Breast epithelium (tissue), 4 donors: ENCODE results near the gene CMTM3. TPM values are rescaled to one million over a fixed set of nuclear protein-coding genes. Genes with fewer than 3 reads are reported as not detected.

Experiments used
- DNase-seq, 2 donors: peaks; one replicate each; pipeline ENCODE4 v3.0.0-alpha.2; 2019; ENCODE audit warnings: low spot score in 2 of 2
- H3K27ac ChIP-seq, 2 donors: fragments of 200-600 bp; sonication (generic) in 1 of 2; one replicate each; pipeline ENCODE4 v1.5.1; 2016 to 2019; ENCODE audit warnings: mild to moderate bottlenecking in 1 of 2
- H3K27me3 ChIP-seq, 2 donors: fragments of 200-600 bp; sonication (generic) in 1 of 2; one replicate each; pipeline versions ENCODE4 v1.5.1 to v1.6.0; 2017 to 2019; ENCODE audit warnings: control low read depth in 1 of 2, mild to moderate bottlenecking in 1 of 2
- H3K36me3 ChIP-seq: fragments of 200-600 bp; one replicate; pipeline ENCODE4 v1.5.1; 2019
- H3K4me1 ChIP-seq, 2 donors: fragments of 200-600 bp; sonication (generic); one replicate each; pipeline ENCODE4 v1.5.1; 2016 to 2019; ENCODE audit warnings: control low read depth in 1 of 2
- H3K4me3 ChIP-seq, 3 donors: fragments of 200-600 bp; sonication (generic); 1 replicate in 2 of 3; 2 replicates in 1 of 3; pipeline ENCODE4 v1.5.1; 2016 to 2019; ENCODE audit warnings: mild to moderate bottlenecking in 3 of 3, moderate library complexity in 2 of 3
- H3K9me3 ChIP-seq, 2 donors: fragments of 200-600 bp; sonication (generic) in 1 of 2; one replicate each; pipeline ENCODE4 v1.5.1; 2016 to 2019; ENCODE audit warnings: control low read depth in 1 of 2
- POLR2A ChIP-seq: fragments of 450-650 bp; IDR thresholded peaks from one replicate; pipeline ENCODE4 v1.6.1; 2016; ENCODE audit warnings: antibody characterized with exemption, mild to moderate bottlenecking, moderate library complexity
- POLR2AphosphoS5 ChIP-seq, 3 donors: sonication (generic); formaldehyde crosslinking; IDR thresholded peaks; one replicate each; pipeline ENCODE4 v1.6.1; 2017; ENCODE audit warnings: antibody characterized with exemption in 3 of 3
- intact Hi-C: fragments of 100-400 bp; cut with DNase I; formaldehyde crosslinking; loops from one replicate; pipeline ENCODE4 v1.15.1; 2023; ENCODE audit warnings: low total_unique reads
- total RNA-seq, 3 donors: library from RNA; depleted of rRNA; stranded (reverse); fragments of >200 nt; gene quantifications; one replicate each; pipeline ENCODE4 v1.1.0, GENCODE V29; 2016
- TF ChIP-seq, protein P1 (sequence below), 3 donors: fragments of 450-650 bp; IDR thresholded peaks; one replicate each; pipeline ENCODE4 v1.5.1; 2016 to 2017; ENCODE audit warnings: antibody characterized with exemption in 3 of 3, mild to moderate bottlenecking in 3 of 3, moderate library complexity in 3 of 3

Gene CMTM3, protein sequence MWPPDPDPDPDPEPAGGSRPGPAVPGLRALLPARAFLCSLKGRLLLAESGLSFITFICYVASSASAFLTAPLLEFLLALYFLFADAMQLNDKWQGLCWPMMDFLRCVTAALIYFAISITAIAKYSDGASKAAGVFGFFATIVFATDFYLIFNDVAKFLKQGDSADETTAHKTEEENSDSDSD
- total RNA-seq = 10 to 100 TPM; 19.5 to 54.9 (median 25.2) TPM

GRCh38 chr16:66604376-66605176, at the start of gene CMTM3:
Gene CMTM3, plus strand, starts transcription at chr16:66604704. Its CDS starts 102 bp downstream, at chr16:66604806.
- Histone ChIP-seq H3K9me3 (no peaks in the 10 kb centered on the region), H3K36me3 (no peaks in the 10 kb centered on the region), H3K27me3 (no peaks in the 10 kb centered on the region), H3K4me1 (peaks cover 3 to 14% of the 10 kb centered on the region in 2 donors), H3K4me3 (peak within 1 kb of the TSS; percentile 76 to 91 (median 84)), H3K27ac (peak within 1 kb of the TSS; percentile 87 to 92)
- intact Hi-C loops = loop anchor here (5.0 kb wide), 1 partner anchor 432 kb away; no protein-coding TSS in a partner anchor
- no peak for DNase-seq
- TF ChIP-seq, protein P1, sequence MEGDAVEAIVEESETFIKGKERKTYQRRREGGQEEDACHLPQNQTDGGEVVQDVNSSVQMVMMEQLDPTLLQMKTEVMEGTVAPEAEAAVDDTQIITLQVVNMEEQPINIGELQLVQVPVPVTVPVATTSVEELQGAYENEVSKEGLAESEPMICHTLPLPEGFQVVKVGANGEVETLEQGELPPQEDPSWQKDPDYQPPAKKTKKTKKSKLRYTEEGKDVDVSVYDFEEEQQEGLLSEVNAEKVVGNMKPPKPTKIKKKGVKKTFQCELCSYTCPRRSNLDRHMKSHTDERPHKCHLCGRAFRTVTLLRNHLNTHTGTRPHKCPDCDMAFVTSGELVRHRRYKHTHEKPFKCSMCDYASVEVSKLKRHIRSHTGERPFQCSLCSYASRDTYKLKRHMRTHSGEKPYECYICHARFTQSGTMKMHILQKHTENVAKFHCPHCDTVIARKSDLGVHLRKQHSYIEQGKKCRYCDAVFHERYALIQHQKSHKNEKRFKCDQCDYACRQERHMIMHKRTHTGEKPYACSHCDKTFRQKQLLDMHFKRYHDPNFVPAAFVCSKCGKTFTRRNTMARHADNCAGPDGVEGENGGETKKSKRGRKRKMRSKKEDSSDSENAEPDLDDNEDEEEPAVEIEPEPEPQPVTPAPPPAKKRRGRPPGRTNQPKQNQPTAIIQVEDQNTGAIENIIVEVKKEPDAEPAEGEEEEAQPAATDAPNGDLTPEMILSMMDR (IDR thresholded peaks at IDR 0.05) = peak; percentile 64 to 74 (median 65)
- no peak for TF ChIP-seq POLR2A

DNA sequence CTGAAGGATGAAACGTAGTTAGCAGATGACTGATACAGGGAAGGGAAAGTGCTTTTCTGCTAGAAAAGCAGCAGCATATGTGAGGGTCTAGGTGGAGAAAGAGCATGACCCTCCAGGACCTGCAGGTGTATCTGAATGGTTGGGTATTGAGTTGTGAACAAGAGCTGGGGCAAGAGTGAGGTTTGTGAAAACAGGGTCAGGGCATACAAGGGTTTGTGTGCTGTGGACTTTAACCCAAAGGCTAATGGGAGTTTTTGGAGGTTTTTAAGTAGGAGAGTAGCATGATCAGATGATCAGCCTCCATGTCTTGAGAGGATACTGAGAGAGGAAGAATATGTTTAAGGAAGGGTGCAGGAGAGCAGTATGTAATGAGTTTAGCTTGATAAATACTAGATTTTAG, 44.4 kb upstream of the CMTM3 start:
- Histone ChIP-seq H3K4me1 (no peaks in the 10 kb centered on the region), H3K4me3 (no peak overlapping the region), H3K9me3 (no peaks in the 10 kb centered on the region), H3K36me3 (no peaks in the 10 kb centered on the region), H3K27me3 (no peaks in the 10 kb centered on the region), H3K27ac (no peak overlapping the region)
- TF ChIP-seq POLR2A (no peak), POLR2AphosphoS5 (IDR thresholded peaks at IDR 0.05) (no peak)
- TF ChIP-seq, protein P1 (IDR thresholded peaks at IDR 0.05) = no peak
- no peak for DNase-seq
- intact Hi-C loops = no loop called here

GRCh38 chr16:66561381-66562080, 43.0 kb upstream of the CMTM3 start:
- intact Hi-C loops = no loop called here
- Histone ChIP-seq H3K36me3 (no peaks in the 10 kb centered on the region), H3K27ac (no peak overlapping the region), H3K4me1 (no peaks in the 10 kb centered on the region), H3K4me3 (no peak overlapping the region), H3K9me3 (no peaks in the 10 kb centered on the region), H3K27me3 (no peaks in the 10 kb centered on the region)
- TF ChIP-seq POLR2A (no peak), POLR2AphosphoS5 (IDR thresholded peaks at IDR 0.05) (no peak)
- TF ChIP-seq, protein P1 (IDR thresholded peaks at IDR 0.05) = no peak
- no peak for DNase-seq

DNA sequence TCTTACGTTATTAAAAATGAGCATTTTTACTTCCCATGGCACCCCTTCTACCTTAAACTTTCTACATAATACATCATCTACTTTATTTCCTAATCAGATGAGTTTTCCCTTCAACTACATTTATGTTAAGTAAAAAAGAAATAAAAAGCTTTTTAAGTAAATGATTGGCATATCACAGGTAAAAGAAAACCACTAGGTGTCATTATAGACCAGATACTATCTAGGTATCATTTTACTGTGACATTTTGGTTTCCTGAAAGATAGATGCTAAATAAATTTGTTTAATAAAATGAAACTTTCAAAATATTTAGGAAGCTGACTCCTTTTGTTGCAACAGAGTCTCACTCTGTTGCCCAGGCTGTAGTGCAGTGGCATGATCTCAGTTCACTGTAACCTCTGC, 42.1 kb upstream of the CMTM3 start:
- no peaks in the 10 kb centered on the region for H3K4me1 ChIP-seq
- H3K27me3 ChIP-seq = no peaks in the 10 kb centered on the region
- no peak for DNase-seq
- no peak overlapping the region for H3K4me3 ChIP-seq
- H3K36me3 ChIP-seq = no peaks in the 10 kb centered on the region
- TF ChIP-seq POLR2AphosphoS5 (IDR thresholded peaks at IDR 0.05) (no peak), POLR2A (no peak)
- TF ChIP-seq, protein P1 (IDR thresholded peaks at IDR 0.05) = no peak
- intact Hi-C loops = no loop called here
- no peaks in the 10 kb centered on the region for H3K9me3 ChIP-seq
- no peak overlapping the region for H3K27ac ChIP-seq

DNA sequence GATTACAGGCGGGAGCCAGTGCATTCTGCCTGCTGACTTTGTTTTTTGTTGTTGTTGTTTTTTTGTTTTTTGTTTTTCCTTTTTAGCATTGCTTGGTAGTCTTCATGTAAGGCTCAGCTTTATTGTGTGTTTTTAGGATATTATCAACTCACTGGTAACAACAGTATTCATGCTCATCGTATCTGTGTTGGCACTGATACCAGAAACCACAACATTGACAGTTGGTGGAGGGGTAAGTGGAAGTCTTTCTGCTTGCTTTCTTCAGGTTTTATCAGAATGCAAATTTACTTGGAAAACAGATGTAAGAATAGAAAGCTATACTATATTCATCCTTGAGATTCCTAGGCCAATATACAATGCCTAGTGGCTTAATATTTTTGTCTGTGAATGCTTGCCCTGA, 41.5 kb upstream of the CMTM3 start:
- H3K27ac ChIP-seq = no peak overlapping the region
- no peaks in the 10 kb centered on the region for H3K4me1 ChIP-seq
- intact Hi-C loops = no loop called here
- no peak overlapping the region for H3K4me3 ChIP-seq
- no peaks in the 10 kb centered on the region for H3K36me3 ChIP-seq
- H3K9me3 ChIP-seq = no peaks in the 10 kb centered on the region
- H3K27me3 ChIP-seq = no peaks in the 10 kb centered on the region
- no peak for DNase-seq
- no peak for TF ChIP-seq POLR2A
- no peak for TF ChIP-seq POLR2AphosphoS5 (IDR thresholded peaks at IDR 0.05)
- TF ChIP-seq, protein P1 (IDR thresholded peaks at IDR 0.05) = no peak
